IMR-90 (cell line): ENCODE data around the gene ISOC1. TPM values are rescaled to one million over a fixed set of nuclear protein-coding genes. Genes with fewer than 3 reads are reported as not detected.

Experiments
- ATAC-seq: fragments of 200-7000 bp; cut with Tn5 transposase; 2 replicates; pipeline ENCODE4 v1.9.1; 2020; ENCODE audit warnings: low read depth, mild to moderate bottlenecking, moderate library complexity
- BruUV-seq: library from RNA; stranded (reverse); fragments of 400-500 nt; replicated peaks from 2 replicates; lab custom pipeline; 2021; lab: Mats Ljungman, UMichigan
- CTCF ChIA-PET: fragments of 300-600 bp; formaldehyde crosslinking; extraction: SDS; loops from one replicate; lab custom pipeline; 2021; ENCODE audit warnings: antibody characterized with exemption; lab: Yijun Ruan, JAX
- POLR2A ChIA-PET: fragments of 300-600 bp; sonication (Branson Sonifier 250); formaldehyde crosslinking; loops from one replicate; lab custom pipeline; 2022; ENCODE audit warnings: antibody characterized with exemption; ENCODE audit not compliant: unreplicated experiment; lab: Charles Lee
- DNase-seq: peaks from one replicate; pipeline ENCODE4 v3.0.0; 2013
- H2AFZ ChIP-seq: replicated peaks from 2 replicates; pipeline ENCODE3; 2013; ENCODE audit warnings: low read length, mild to moderate bottlenecking; ENCODE audit not compliant: poor library complexity
- H2AK5ac ChIP-seq: 2 replicates; pipeline ENCODE4 v1.6.1; 2013; ENCODE audit warnings: low read depth, low read length, inconsistent platforms
- H2AK9ac ChIP-seq: replicated peaks from 2 replicates; pipeline ENCODE3; 2013; ENCODE audit warnings: mild to moderate bottlenecking, low read depth, low read length, moderate library complexity; ENCODE audit not compliant: poor library complexity
- H2BK120ac ChIP-seq: 2 replicates; pipeline ENCODE4 v1.6.1; 2013; ENCODE audit warnings: low read depth, low read length, inconsistent platforms
- H2BK15ac ChIP-seq: 3 replicates; pipeline ENCODE4 v1.6.1; 2013; ENCODE audit warnings: low read depth, low read length, inconsistent platforms
- H2BK20ac ChIP-seq: 2 replicates; pipeline ENCODE4 v1.6.1; 2013; ENCODE audit warnings: low read depth, mild to moderate bottlenecking, inconsistent platforms, low read length, moderate library complexity
- H2BK5ac ChIP-seq: 2 replicates; pipeline ENCODE4 v1.6.1; 2013; ENCODE audit warnings: mild to moderate bottlenecking, low read depth, low read length, inconsistent platforms; ENCODE audit not compliant: poor library complexity, severe bottlenecking
- H3K14ac ChIP-seq: replicated peaks from 2 replicates; pipeline ENCODE4 v1.6.1; 2013; ENCODE audit warnings: low read depth, low read length, inconsistent platforms
- H3K18ac ChIP-seq: 2 replicates; pipeline ENCODE4 v1.6.1; 2013; ENCODE audit warnings: low read depth, low read length, control low read depth
- H3K23ac ChIP-seq: 2 replicates; pipeline ENCODE4 v1.6.1; 2013; ENCODE audit warnings: low read depth, low read length, inconsistent platforms
- H3K27ac ChIP-seq: 2 replicates; pipeline ENCODE4 v1.5.1; 2013; ENCODE audit warnings: mild to moderate bottlenecking, control low read depth, low read length; ENCODE audit not compliant: insufficient read depth
- H3K27me3 ChIP-seq: 2 replicates; pipeline ENCODE4 v1.6.1; 2013; ENCODE audit warnings: low read length; ENCODE audit not compliant: control insufficient read depth, insufficient read depth
- H3K36me3 ChIP-seq: 2 replicates; pipeline ENCODE4 v1.6.1; 2013; ENCODE audit warnings: low read length, mixed read lengths; ENCODE audit not compliant: control insufficient read depth, insufficient read depth
- H3K4ac ChIP-seq: 2 replicates; pipeline ENCODE4 v1.6.1; 2013; ENCODE audit warnings: low read depth, low read length, inconsistent platforms
- H3K4me1 ChIP-seq: 2 replicates; pipeline ENCODE4 v1.6.1; 2013; ENCODE audit warnings: low read length, mixed read lengths; ENCODE audit not compliant: control insufficient read depth, insufficient read depth
- H3K4me2 ChIP-seq: 2 replicates; pipeline ENCODE4 v1.6.1; 2013; ENCODE audit warnings: low read depth, mild to moderate bottlenecking, control low read depth, low read length, moderate library complexity
- H3K4me3 ChIP-seq: 2 replicates; pipeline ENCODE4 v1.5.1; 2013; ENCODE audit warnings: low read depth, mild to moderate bottlenecking, control low read depth, low read length, moderate library complexity; ENCODE audit not compliant: insufficient read depth
- H3K56ac ChIP-seq: 2 replicates; pipeline ENCODE4 v1.6.1; 2013; ENCODE audit warnings: low read length, inconsistent platforms; ENCODE audit not compliant: insufficient read depth; ENCODE audit errors: extremely low read depth
- H3K79me1 ChIP-seq, 2 experiments: 2 replicates each; pipeline ENCODE4 v1.6.1; 2013; ENCODE audit warnings: low read length in 2 of 2, inconsistent platforms in 1 of 2, low read depth in 1 of 2
- H3K9ac ChIP-seq: 2 replicates; pipeline ENCODE4 v1.6.1; 2013; ENCODE audit warnings: low read depth, low read length, control low read depth
- H3K9me1 ChIP-seq: 2 replicates; pipeline ENCODE4 v1.6.1; 2013; ENCODE audit warnings: low read length, inconsistent platforms; ENCODE audit not compliant: insufficient read depth
- H3K9me3 ChIP-seq: 2 replicates; pipeline ENCODE4 v1.6.1; 2013; ENCODE audit warnings: low read length; ENCODE audit not compliant: control insufficient read depth, insufficient read depth
- H4K20me1 ChIP-seq: 2 replicates; pipeline ENCODE4 v1.6.1; 2013; ENCODE audit warnings: low read length, inconsistent platforms; ENCODE audit not compliant: insufficient read depth
- H4K5ac ChIP-seq: 2 replicates; pipeline ENCODE4 v1.6.1; 2013; ENCODE audit warnings: mild to moderate bottlenecking, low read depth, low read length, control low read depth
- H4K8ac ChIP-seq, 2 experiments: 2 replicates each; pipeline ENCODE4 v1.6.1; 2013; ENCODE audit warnings: low read depth in 2 of 2, low read length in 2 of 2, control low read depth in 1 of 2, inconsistent platforms in 1 of 2
- H4K91ac ChIP-seq: 2 replicates; pipeline ENCODE4 v1.6.1; 2013; ENCODE audit warnings: low read depth, low read length, inconsistent platforms; ENCODE audit not compliant: insufficient read depth
- BHLHE40 ChIP-seq: fragments of 150-350 bp; IDR thresholded peaks from 2 replicates; pipeline ENCODE4 v1.6.1; 2016; ENCODE audit warnings: mild to moderate bottlenecking, low read depth, low read length
- MXI1 ChIP-seq: IDR thresholded peaks from 2 replicates; pipeline ENCODE4 v1.6.1; 2012; ENCODE audit warnings: low read depth, mild to moderate bottlenecking, low read length, moderate library complexity, borderline replicate concordance
- RAD21 ChIP-seq: IDR thresholded peaks from 2 replicates; pipeline ENCODE4 v1.6.1; 2012; ENCODE audit warnings: low read length, improper control_type of control experiment
- RCOR1 ChIP-seq: IDR thresholded peaks from 2 replicates; pipeline ENCODE4 v1.6.1; 2012; ENCODE audit warnings: mild to moderate bottlenecking, low read length, improper control_type of control experiment; ENCODE audit not compliant: insufficient replicate concordance
- WGBS, 2 experiments: methylation state at CpG; one replicate each; pipeline versions ENCODE4 v1.1.5 to v1.1.7; 2013; ENCODE audit warnings: missing lambda C conversion rate in 2 of 2; ENCODE audit not compliant: insufficient read length in 1 of 2; ENCODE audit errors: extremely low coverage in 2 of 2; 5-methylcytosine and 5-hydroxymethylcytosine counted together
- dilution Hi-C: fragments of 300-500 bp; cut with HindIII; formaldehyde crosslinking; loops from one replicate; pipeline ENCODE4 v1.14.3; 2018; ENCODE audit warnings: low sequenced_read_pairs; ENCODE audit not compliant: unreplicated experiment
- in situ Hi-C: fragments of 300-500 bp; cut with MboI; formaldehyde crosslinking; loops from 3 replicates; pipeline ENCODE4 v1.14.3; 2019; ENCODE audit warnings: low sequenced_read_pairs, inconsistent platforms, mixed read lengths
- intact Hi-C: fragments of 100-400 bp; cut with micrococcal nuclease; formaldehyde crosslinking; loops from 2 replicates; pipeline ENCODE4 v1.10.0; 2022
- polyA plus RNA-seq, 3 experiments: library from polyadenylated mRNA; depleted of rRNA; stranded (reverse); fragments of >200 nt; gene quantifications; 2 replicates each; pipeline ENCODE4 v1.2.3, GENCODE V29; 2012; ENCODE audit warnings: low replicate concordance in 1 of 3
- total RNA-seq: library from RNA; depleted of rRNA; stranded (reverse); fragments of >200 nt; gene quantifications from 2 replicates; pipeline ENCODE4 v1.2.3, GENCODE V29; 2012
- TF ChIP-seq, protein P1 (sequence below): conservative IDR thresholded peaks from 2 replicates; pipeline ENCODE4 v1.5.1; 2012; ENCODE audit warnings: mild to moderate bottlenecking, low read depth, low read length, improper control_type of control experiment

ISOC1 gene
- total and polyA plus RNA-seq, 2 of the 4 experiments (the other 2 are of a cell fraction): 10.8 to 11.6 TPM

GRCh38 chr5:129048509-129048908, 46.0 kb upstream of the ISOC1 start:
- H3K18ac ChIP-seq: no peak overlapping the region
- ATAC-seq (no peak), DNase-seq (no peak)
- H2AK9ac ChIP-seq: no peak overlapping the region
- no peak overlapping the region for H3K23ac ChIP-seq
- TF ChIP-seq RAD21 (no peak), BHLHE40 (no peak), MXI1 (no peak), RCOR1 (no peak)
- TF ChIP-seq, protein P1, sequence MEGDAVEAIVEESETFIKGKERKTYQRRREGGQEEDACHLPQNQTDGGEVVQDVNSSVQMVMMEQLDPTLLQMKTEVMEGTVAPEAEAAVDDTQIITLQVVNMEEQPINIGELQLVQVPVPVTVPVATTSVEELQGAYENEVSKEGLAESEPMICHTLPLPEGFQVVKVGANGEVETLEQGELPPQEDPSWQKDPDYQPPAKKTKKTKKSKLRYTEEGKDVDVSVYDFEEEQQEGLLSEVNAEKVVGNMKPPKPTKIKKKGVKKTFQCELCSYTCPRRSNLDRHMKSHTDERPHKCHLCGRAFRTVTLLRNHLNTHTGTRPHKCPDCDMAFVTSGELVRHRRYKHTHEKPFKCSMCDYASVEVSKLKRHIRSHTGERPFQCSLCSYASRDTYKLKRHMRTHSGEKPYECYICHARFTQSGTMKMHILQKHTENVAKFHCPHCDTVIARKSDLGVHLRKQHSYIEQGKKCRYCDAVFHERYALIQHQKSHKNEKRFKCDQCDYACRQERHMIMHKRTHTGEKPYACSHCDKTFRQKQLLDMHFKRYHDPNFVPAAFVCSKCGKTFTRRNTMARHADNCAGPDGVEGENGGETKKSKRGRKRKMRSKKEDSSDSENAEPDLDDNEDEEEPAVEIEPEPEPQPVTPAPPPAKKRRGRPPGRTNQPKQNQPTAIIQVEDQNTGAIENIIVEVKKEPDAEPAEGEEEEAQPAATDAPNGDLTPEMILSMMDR: no peak
- no peak overlapping the region for H3K14ac ChIP-seq
- H3K4me1 ChIP-seq: no peaks in the 10 kb centered on the region
- H3K27ac ChIP-seq: no peak overlapping the region
- H3K79me1 ChIP-seq: no peaks in the 10 kb centered on the region
- H2BK15ac ChIP-seq: no peak overlapping the region
- dilution Hi-C loops (no loop called here), in situ Hi-C loops (no loop called here), intact Hi-C loops (no loop called here)
- ChIA-PET CTCF (no interaction called here), POLR2A (no interaction called here)
- no peaks in the 10 kb centered on the region for H3K36me3 ChIP-seq
- H3K9me1 ChIP-seq: no peaks in the 10 kb centered on the region
- no peak overlapping the region for H4K91ac ChIP-seq
- H3K9ac ChIP-seq: no peak overlapping the region
- H3K4me2 ChIP-seq: no peak overlapping the region
- no peak overlapping the region for H4K5ac ChIP-seq
- H2AK5ac ChIP-seq: no peak overlapping the region
- WGBS, 2 experiments: no CpG with 5 or more reads among the region's 2 CpGs
- no peak overlapping the region for H2BK5ac ChIP-seq
- no peak overlapping the region for H3K4me3 ChIP-seq
- H3K56ac ChIP-seq: no peak overlapping the region
- H3K9me3 ChIP-seq: no peaks in the 10 kb centered on the region
- no TSS peak for BruUV-seq
- no peaks in the 10 kb centered on the region for H3K27me3 ChIP-seq
- no peak overlapping the region for H4K8ac ChIP-seq
- H2BK120ac ChIP-seq: no peak overlapping the region
- no peak overlapping the region for H2BK20ac ChIP-seq
- H3K4ac ChIP-seq: no peak overlapping the region
- no peaks in the 10 kb centered on the region for H4K20me1 ChIP-seq
- H2AFZ ChIP-seq: no peak overlapping the region
